Mammary epithelial cell (primary cell): ENCODE data around the gene BRINP1.

Experiments used
- CTCF ChIP-seq, 2 donors: IDR thresholded peaks in 1 of 2; conservative IDR thresholded peaks in 1 of 2; 2 replicates each; pipeline ENCODE4 v1.5.1; 2011 to 2012; ENCODE audit warnings: inconsistent platforms in 2 of 2, low read length in 2 of 2, mild to moderate bottlenecking in 2 of 2, control low read depth in 1 of 2, low read depth in 1 of 2; ENCODE audit not compliant: insufficient read depth in 1 of 2; ENCODE audit errors: extremely low read depth in 1 of 2
- EZH2 ChIP-seq: IDR thresholded peaks from 2 replicates; pipeline ENCODE4 v1.6.1; 2012; ENCODE audit warnings: low read length, inconsistent platforms, borderline replicate concordance

- no peak for TF ChIP-seq CTCF (conservative IDR thresholded peaks at IDR 0.05 in 1 of 2, IDR thresholded peaks at IDR 0.05 in 1 of 2; ENCODE audit: extremely low read depth in 1 of 2, insufficient read depth in 1 of 2, low read depth in 1 of 2, low read length in 2 of 2)
- no peak for TF ChIP-seq EZH2
Measured at GRCh38 chr9:119284587-119285337, 84.5 kb downstream of the BRINP1 start.
